PFSK-1 (cell line): ENCODE measurements around the gene PYDC2.

Experiments
- POLR2AphosphoS5 ChIP-seq: IDR thresholded peaks from 2 replicates; pipeline ENCODE4 v1.6.1; 2012; ENCODE audit warnings: low read depth, mild to moderate bottlenecking, control low read depth, low read length, moderate library complexity
- SIN3A ChIP-seq: IDR thresholded peaks from 2 replicates; pipeline ENCODE4 v1.6.1; 2012; ENCODE audit warnings: mild to moderate bottlenecking, low read length, moderate library complexity, borderline replicate concordance; ENCODE audit not compliant: insufficient read depth
- TAF1 ChIP-seq: IDR thresholded peaks from 2 replicates; pipeline ENCODE4 v1.6.1; 2012; ENCODE audit warnings: low read length, control low read depth, borderline replicate concordance; ENCODE audit not compliant: insufficient read depth
- TF ChIP-seq, protein P1 (sequence below), 2 experiments: IDR thresholded peaks; 2 replicates each; pipeline versions ENCODE4 v1.6.1 to v1.8.0; 2011 to 2012; ENCODE audit warnings: low read depth in 2 of 2, low read length in 2 of 2, control low read depth in 1 of 2, inconsistent platforms in 1 of 2, mild to moderate bottlenecking in 1 of 2, moderate library complexity in 1 of 2; ENCODE audit not compliant: insufficient read depth in 1 of 2

DNA sequence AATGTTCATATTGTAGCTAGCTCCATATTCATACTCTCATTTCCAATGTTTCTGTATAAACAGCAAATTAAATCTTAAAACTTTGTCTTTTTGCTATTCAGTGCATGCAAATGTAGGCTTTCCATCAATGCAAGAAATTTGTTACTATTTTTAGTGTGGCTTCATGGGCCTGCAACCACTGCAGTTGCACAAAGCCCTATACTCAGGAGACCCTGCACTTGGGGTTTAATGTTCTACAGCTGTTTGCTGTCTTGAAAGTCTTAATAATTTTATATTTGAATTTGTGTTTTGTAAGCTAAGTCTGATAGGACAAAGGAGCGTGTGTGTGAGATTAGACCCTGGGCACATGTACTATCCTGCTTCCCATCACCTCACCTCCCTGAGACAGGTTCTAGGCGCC is 9.6 kb downstream of the PYDC2 start:
- TF ChIP-seq SIN3A = no peak
- no peak for TF ChIP-seq POLR2AphosphoS5
- no peak for TF ChIP-seq TAF1
- TF ChIP-seq, protein P1, sequence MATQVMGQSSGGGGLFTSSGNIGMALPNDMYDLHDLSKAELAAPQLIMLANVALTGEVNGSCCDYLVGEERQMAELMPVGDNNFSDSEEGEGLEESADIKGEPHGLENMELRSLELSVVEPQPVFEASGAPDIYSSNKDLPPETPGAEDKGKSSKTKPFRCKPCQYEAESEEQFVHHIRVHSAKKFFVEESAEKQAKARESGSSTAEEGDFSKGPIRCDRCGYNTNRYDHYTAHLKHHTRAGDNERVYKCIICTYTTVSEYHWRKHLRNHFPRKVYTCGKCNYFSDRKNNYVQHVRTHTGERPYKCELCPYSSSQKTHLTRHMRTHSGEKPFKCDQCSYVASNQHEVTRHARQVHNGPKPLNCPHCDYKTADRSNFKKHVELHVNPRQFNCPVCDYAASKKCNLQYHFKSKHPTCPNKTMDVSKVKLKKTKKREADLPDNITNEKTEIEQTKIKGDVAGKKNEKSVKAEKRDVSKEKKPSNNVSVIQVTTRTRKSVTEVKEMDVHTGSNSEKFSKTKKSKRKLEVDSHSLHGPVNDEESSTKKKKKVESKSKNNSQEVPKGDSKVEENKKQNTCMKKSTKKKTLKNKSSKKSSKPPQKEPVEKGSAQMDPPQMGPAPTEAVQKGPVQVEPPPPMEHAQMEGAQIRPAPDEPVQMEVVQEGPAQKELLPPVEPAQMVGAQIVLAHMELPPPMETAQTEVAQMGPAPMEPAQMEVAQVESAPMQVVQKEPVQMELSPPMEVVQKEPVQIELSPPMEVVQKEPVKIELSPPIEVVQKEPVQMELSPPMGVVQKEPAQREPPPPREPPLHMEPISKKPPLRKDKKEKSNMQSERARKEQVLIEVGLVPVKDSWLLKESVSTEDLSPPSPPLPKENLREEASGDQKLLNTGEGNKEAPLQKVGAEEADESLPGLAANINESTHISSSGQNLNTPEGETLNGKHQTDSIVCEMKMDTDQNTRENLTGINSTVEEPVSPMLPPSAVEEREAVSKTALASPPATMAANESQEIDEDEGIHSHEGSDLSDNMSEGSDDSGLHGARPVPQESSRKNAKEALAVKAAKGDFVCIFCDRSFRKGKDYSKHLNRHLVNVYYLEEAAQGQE (IDR thresholded peaks at IDR 0.05; ENCODE audit: insufficient read depth in 1 of 2, low read depth in 2 of 2, low read length in 2 of 2) = no peak
